ENCODE data around the gene C3orf70.

Gene C3orf70, protein sequence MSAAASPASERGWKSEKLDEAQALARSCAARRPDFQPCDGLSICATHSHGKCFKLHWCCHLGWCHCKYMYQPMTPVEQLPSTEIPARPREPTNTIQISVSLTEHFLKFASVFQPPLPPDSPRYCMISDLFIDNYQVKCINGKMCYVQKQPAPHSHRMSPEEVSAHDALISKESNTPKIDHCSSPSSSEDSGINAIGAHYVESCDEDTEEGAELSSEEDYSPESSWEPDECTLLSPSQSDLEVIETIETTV

DNA sequence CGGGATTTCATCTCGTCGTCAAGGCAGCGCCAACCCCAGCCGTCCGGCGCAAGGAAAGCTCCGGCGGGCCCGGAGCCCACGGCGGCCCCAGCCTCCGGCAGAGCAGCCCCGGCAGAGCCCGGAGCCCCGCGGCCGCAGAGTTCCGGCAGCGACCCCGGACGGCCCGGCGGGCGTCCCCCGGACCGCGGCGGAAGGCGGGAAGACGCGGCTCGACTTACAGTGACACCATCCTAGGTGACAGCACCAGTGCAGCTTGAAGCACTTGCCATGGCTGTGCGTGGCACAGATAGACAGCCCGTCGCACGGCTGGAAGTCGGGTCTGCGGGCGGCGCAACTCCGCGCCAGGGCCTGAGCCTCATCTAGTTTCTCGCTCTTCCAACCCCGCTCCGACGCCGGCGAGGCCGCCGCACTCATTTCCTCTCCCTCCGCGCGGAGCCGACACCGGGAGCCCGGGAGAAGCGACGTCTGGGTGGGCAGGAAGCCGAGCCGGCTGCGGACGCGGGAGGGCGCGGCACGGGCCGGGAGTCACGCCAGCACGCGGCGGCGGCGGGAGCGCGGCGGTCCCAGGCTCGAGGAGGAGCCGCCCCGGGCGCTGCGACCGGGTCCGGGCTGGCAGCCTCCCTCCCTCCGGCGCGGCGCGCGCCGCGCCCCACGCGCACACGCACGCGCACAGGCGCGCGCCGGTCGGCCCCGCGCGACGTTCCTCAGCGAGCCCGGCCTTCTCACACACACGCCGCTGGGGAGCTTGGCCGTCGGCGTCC, at the start of gene C3orf70:
TSS of gene C3orf70 (minus strand) at position 651 of the 761 bp plus-strand sequence. CDS start at position 414, 237 bp downstream.
- peak; percentile 82 for DNase-seq

DNA sequence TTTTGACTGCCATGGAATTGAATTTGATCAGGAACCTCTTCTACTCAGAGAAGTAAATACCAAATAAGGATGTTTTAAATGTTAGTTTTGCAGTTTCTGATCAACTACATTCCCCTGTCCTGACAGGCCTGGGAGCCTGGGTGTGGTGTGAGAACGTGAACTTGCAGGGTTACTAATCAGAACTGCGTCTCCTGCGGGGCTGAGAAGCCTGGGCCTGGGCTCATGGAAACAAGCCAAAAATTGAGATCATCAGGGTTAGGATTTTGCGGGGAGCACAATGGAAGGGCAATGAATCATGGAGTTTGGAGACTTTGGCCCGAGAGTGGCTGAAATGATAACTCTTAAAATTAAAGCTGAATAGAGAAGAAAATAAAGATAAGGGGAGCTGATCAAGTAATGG, 47.8 kb upstream of the C3orf70 start:
- no peak for DNase-seq

DNA sequence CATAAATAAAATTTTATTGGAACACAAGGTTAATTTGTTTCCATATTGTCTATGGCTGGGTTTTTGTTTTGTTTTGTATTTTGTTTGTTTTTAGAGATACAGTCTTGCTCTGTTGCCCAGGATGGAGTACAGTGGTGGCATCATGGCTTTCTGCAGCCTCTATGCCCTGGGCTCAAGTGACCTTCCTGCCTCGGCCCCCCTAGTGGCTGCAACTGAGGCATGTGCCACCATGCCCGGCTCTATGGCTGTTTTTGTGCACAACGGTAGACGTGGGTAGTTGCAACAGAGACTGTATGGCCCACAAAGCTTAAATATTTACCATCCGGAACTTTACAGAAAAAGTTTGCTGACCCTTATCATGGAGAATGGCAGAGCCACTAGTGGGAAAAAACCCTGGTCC, 46.8 kb upstream of the C3orf70 start:
- DNase-seq, result no peak

DNA sequence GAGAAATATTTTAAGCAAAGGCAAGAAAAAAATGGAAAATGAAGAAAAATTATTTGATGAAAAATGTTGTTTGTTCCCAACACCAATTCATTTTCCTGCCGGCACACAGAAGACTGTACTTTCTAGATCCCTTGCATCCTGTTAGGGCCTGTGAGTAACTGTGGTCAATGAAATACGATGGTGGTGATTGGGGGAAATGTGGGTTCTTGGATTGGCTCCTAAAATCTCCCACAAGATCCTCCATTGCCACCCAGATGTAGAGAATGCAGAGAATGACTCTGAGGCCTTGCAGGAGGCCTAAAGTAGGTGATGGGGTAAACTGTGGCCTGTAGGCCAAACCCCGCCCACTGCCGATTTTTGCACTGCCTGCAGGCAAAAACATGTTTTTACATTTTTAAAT, 46.3 kb upstream of the C3orf70 start:
- no peak for DNase-seq

DNA sequence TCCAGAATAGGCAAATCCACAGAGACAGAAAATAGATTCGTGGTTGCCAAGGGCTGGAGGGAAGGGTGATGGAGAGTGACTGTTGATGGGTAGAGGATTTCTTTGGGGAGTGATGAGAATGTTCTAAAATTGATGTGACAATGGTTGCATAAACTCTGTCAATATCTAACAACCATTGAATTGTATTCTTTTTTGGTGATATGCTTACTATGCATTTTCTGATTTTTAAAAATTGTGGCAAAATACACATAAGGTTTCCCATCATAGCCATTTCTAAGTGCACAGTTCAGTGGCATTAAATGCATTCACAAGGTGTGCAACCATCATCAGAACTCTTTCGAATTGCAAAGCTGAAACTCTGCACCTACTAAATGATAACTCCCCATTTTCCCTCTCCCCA, 44.2 kb upstream of the C3orf70 start:
- no peak for DNase-seq

DNA sequence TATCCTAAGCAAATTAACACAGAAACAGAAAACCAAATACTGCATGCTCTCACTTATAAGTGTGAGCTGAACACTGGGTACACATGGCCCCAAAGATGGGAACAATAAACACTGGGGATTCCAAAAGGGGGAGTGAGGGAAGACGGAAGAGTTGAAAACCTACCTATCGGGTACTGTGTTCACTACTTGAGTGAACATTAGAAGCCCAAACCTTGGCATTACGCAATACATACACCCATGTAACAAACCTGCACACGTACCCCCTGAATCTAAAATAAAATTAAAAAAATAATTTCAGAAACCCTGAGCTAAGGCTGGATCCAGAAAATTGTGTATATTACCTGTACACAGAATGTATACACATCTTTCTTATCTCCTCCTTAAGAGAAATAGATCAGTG, 42.8 kb upstream of the C3orf70 start:
- no peak for DNase-seq

DNA sequence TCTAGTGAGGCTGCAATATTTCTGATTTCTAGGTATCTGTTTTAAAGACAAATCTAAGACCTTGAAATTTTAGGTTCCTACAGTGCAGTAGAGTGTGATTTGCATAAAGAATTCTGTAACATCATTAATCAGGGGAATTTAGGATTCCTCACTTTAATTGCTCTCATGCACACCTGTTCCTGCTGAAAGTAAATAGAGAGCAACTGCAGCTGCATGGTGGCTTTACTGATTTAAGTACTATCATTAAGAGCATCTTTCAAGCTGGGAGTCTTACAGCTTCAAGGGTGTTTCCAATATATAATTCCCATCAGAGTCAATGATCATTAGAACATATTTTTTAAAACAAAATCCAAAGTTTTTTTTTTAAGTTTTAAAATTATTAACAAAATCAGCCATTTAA, 36.0 kb upstream of the C3orf70 start:
- no peak for DNase-seq

DNA sequence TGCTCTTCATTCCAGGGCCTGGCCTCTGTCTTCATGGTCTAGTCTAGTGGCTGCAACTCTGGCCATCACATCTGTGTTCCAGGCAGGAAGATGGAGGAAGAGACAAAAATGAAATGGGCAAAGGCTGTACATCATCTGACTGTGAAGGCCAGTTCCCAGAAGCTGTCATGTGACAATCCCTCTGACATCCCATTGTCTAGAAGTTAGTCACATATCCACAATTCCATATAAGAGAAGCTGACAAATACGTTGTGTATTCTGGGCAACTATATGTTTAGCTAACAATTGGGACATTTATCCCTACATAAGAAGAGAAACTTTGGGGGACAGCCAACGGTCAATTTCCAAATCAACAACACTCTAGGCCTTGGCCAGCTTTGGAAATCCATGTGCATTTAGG, 34.5 kb upstream of the C3orf70 start:
- DNase-seq, result no peak

DNA sequence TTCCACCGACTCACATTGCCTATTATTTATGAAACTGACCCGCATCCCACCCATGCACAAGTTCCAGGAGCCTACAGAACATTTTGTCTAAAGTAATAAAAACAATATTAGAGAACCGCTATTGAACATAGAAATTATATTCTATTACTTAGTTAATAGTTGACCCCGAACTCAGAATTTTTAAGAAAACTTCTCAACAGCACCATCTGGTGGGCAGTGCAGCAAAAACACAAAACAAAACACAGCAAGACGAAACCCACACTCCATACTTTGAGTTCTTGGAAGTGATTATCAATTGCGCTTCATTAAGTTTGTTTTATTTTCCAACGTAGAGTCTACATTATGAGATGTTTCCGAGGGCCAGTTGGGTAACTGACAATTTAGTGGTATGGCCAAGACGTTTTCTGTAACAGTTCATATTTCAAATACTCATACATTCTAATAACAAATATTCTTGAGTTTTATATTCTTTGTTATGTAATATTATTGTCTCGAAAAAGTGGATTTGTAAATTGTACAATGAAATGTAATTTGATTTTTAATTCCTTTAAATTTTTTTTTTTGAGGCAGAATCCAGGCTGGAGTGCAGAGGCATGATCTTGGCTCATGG, 24.0 kb upstream of the C3orf70 start:
- peak; percentile 64 for DNase-seq

DNA sequence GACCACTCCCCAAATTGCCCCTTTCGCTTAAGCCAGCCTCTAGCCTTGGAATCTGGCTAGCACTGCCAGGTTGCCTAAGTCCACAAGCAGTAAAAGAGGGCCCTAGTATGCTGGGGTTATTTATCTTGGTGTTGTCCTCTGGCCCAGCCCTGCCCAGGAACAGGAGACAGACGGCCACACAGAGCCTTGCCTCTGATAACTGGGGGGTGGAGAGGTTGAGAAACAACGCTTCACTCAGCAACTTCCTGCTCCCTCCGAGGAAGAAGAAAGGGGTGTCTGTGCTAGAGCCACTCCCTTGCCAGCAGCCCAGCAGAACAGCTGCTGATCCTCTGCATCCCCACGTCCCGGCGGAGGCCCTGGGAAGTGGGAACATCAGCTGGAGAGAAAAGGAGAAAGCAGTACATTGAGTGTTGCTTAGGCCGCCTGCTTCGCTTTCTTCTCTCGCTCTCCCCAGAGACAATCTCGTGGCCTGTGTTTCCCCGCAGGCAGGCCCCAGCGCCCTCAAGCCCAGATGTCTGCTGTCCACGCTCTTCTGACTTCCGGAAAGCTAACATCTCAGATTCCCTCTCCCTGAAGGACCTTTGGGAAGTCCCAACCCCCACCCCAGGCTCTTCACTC, 22.6 kb upstream of the C3orf70 start:
- peak; percentile 81 for DNase-seq

DNA sequence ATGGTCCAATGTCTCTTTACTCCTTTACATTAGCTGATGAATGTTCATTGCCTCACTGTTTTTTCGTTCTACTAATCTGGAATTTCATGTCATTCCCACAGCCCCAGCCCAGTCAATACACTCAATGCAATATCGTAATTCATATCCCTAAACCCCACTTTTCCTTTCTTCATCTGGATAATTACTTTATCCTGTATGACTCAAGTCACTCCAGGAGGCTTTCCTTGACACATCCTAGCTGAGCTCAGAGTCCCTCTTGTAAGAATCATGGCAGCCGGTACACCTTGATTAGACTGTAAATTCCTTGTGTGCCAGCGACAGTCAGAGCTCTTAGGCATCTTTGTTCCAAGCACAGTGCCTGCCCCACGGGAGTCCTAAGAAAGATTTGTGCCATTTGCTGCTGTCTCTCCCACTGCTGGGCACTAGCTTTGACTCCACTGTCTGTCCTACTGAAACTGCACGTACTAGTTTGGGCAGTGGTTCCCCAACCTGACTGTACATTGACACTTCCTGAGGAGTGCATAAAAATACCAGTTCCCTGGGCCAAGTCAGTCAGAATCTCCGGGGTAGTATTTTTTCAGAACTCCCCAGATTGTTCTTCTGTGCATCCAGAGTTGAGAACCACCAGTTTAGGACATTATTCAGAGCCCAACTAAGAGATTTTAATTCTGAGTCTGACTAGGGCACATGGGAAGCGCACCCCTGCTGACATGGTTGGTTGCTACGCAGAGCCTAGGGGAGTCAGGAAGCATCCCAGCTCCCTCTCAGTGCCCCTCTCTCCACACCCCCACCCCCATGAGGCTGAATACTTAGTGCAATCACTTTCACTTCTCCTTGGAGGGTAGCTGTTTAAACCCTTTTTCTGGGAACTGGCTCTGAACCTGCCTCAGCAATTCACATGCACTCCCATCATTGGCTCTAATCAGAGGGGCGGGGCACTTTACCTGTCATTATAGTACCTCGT, 19.5 kb upstream of the C3orf70 start:
- no peak for DNase-seq

DNA sequence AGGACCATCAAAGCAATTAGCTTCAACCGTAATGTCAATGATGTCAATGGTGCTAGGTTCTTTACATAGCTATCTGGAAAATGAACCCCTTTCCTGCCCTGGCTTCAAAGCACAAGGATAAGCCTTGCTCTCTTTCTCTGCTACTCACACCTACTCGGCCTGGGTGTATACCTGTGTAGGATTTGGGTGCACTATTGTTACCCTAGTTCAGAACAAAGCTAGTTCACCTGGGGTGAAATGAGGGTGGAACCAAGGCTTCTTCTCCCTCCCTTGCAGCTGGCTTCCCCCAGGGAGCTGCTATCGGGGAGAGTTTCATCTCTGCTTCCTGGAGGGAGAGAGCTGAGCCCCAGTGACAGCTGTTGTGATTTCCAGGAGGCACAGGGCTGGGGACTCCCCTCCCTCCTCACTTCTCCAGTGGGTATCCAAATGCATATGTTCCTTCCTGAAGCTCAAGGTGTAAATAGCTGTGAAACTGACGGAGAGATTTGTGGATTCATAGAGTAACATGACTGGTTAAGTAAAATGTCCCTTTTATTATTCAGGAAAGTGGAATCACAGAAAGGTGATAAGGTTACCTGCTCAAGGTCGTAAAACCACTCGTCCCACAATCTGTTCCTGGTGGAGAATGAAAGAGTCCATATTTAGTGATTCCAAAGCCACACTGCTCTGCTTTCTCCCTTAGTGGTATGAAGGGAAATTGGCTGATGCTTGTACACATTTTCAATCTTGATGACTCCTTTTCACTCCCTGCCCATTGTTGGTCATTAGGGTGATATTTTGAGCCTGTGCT, 11.8 kb upstream of the C3orf70 start:
- DNase-seq, result no peak

DNA sequence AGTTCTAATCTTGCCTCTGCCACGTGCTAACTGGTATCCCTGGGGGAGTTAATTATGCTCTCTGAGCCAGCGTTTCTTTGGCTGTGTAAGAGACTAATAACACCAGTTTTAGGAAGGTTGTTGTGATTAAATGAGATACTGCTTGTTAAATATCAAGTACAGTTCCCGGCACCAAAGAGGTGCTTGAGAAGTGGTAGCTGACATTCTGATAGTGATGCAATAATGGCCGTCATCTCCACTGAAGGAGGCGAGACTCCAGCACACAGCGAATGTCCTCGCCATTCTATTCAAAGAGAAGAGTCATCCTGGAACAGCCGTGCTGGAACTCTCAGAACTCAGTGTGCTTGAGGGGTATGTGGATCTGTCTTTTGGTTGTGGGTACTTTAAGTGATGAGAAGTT, 9.8 kb upstream of the C3orf70 start:
- DNase-seq, result no peak

DNA sequence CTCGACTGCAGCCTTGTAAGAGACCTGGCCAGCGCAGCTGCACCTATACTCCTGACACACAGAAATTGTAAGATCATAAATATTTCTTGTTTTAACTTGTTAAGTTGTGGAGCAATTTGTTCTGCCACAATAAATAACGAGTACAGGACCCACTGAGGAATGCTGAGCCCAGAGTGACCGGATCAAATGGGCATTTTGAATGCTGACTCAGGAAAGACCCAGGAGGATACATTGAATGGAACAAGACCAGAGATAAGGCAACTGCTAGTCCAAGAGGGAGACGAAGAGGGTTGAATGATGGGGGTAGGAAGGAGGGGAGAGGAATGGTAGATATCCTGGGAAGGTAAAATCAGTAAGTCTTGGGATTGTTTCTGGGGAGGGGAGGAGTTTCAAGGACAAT, 8.9 kb upstream of the C3orf70 start:
- no peak for DNase-seq

DNA sequence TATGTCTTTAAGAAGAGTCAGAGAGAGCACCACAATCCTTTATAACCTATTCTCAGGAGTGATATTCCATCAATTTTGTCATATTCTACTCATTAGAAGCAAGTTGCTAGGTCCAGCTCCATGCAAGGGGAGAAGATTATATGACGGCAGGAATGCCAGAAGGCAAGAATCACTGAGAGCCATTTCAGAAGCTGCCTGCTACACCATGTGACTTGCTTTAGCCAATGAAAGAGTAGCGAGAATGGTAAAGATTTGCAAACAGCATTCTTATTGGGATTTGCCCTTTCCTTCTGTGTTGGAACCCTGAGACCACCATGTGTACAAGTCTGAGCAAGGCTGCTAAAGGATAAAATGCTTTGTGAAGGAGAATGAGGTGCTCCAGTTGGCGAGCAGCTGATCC, 4.5 kb upstream of the C3orf70 start:
- DNase-seq, result no peak

DNA sequence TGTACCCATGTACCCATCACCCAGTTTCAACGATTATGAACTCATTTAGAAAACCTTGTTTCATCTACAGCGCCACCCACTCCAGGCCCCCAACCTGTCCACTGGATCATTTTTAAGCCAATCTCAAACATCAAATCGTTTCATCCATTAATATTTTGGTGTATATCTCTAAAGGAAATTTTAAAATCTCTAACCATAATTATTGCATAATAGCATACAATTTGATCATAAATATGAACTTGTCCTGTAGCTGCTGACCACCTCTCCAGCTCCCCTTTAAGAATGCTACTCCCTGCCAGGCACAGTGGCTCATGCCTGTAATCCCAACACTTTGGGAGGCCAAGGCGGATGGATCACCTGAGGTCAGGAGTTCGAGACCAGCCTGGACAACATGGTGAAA, 2.8 kb upstream of the C3orf70 start:
- no peak for DNase-seq

DNA sequence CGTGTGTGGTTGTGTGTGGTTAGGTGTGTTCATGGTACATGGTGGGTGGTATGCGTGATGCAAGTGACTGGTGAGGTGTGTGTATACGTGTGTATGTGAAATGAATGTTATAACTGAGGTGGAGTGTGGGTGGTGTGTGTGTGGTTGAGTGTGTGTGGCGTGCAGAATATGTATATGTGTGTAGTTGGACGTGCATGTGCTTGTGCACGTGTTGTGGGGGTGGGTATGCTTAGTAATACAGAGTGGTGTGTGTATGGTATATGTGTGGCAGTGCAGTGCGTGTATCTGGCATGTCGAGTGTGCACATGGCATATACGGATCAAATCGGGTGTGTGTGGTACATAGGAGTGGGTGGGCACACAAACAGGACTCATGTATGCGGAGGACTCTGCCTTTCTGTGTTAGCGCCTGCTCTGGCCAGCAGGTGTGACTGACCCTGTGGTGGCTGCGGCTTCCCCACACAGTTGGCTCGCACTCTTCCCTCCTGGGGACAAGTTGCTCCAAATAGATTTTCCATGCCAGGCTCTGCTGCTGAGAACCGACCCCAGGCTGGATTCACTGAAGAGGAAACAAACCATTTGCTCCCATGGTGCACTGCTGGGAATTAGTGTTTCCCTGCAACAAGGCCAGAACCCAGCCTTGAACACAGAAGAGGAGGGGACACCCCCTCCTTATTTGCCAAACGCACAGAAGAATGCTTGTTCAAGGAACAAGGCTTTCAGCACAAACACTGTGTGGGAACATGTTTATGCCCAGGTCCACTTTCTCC, 1.2 kb upstream of the C3orf70 start:
- peak; percentile 40 for DNase-seq

DNA sequence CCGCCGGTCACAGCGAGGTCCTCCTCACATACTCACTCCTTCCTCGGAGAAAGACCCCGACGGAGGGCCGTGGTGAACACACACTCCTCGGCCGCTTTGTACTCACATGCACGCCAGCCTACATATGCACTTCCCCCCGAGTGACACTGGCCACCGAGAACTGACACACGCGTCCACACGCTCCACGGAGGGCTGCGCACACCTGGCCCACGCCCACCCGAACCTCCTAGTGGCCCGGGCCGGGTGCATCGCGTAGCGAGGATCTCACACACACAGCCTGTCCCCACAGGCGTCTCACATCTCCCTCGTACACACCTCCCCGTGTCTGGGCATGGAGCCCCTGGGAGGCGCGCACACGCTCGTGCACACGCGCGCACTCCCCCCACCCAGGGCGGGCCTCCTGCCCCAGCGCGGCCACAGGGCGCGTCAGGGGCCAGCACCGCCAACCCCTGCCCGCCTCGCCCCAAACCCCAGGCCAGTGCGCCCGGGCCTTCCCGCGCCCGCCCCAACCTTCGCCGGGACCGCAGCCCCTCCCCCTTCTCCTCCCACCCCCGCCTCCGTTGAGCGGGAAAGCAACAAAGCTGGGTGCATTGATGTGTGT, 411 bp upstream of the C3orf70 start:
- peak; percentile 63 for DNase-seq

DNA sequence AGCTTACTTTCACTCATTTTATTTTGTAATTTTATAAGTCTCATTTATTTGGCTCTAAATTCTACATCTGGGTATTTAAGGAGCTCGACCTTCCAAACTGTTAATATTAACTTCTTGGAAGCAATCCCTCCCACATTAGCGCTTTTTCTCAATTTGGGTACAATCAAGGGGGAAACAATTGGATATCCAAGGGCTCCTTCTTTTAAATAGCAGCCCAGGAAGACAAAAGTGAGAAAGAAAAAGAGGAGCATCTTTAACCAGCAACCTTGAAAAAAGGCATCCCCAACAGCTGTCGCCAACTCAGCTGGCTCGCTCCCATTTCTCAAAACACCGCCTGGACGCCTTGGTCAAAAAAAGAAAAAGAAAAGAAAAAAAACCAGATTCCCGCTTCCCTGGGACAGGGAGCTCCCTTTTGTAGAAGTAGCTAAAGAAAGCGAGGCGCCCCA, 873 bp downstream of the C3orf70 start:
- DNase-seq, result no peak
